ENCODE data around the gene SLC35F1.

SLC35F1 gene

GRCh38 chr6:118044275-118044674 lies 137.2 kb downstream of the SLC35F1 start:
- TF ChIP-seq, protein P1, sequence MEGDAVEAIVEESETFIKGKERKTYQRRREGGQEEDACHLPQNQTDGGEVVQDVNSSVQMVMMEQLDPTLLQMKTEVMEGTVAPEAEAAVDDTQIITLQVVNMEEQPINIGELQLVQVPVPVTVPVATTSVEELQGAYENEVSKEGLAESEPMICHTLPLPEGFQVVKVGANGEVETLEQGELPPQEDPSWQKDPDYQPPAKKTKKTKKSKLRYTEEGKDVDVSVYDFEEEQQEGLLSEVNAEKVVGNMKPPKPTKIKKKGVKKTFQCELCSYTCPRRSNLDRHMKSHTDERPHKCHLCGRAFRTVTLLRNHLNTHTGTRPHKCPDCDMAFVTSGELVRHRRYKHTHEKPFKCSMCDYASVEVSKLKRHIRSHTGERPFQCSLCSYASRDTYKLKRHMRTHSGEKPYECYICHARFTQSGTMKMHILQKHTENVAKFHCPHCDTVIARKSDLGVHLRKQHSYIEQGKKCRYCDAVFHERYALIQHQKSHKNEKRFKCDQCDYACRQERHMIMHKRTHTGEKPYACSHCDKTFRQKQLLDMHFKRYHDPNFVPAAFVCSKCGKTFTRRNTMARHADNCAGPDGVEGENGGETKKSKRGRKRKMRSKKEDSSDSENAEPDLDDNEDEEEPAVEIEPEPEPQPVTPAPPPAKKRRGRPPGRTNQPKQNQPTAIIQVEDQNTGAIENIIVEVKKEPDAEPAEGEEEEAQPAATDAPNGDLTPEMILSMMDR (IDR thresholded peaks at IDR 0.05; ENCODE audit: low read depth, low read length), result no peak
- H3K36me3 ChIP-seq, result no peaks in the 10 kb centered on the region
- H3K27me3 ChIP-seq (ENCODE audit: insufficient read depth, low read depth, severe bottlenecking), result no peaks in the 10 kb centered on the region
- no peak overlapping the region for H3K27ac ChIP-seq
- DNase-seq, result no peak
- H3K4me3 ChIP-seq (ENCODE audit: low read depth, low read length), result no peak overlapping the region
- no peaks in the 10 kb centered on the region for H3K9me3 ChIP-seq (ENCODE audit: severe bottlenecking)

- Histone ChIP-seq H3K27ac (no peak overlapping the region), H3K36me3 (no peaks in the 10 kb centered on the region), H3K27me3 (ENCODE audit: insufficient read depth, low read depth, severe bottlenecking) (no peaks in the 10 kb centered on the region), H3K9me3 (ENCODE audit: severe bottlenecking) (no peaks in the 10 kb centered on the region), H3K4me3 (ENCODE audit: low read depth, low read length) (no peak overlapping the region)
- TF ChIP-seq, protein P1 (IDR thresholded peaks at IDR 0.05; ENCODE audit: low read depth, low read length), result no peak
- no peak for DNase-seq
Measured at GRCh38 chr6:118054082-118054481, 147.0 kb downstream of the SLC35F1 start.

GRCh38 chr6:118061666-118062065 lies 154.6 kb downstream of the SLC35F1 start:
- TF ChIP-seq, protein P1 (IDR thresholded peaks at IDR 0.05; ENCODE audit: low read depth, low read length), result no peak
- Histone ChIP-seq H3K27me3 (ENCODE audit: insufficient read depth, low read depth, severe bottlenecking) (no peaks in the 10 kb centered on the region), H3K4me3 (ENCODE audit: low read depth, low read length) (no peak overlapping the region), H3K9me3 (ENCODE audit: severe bottlenecking) (no peaks in the 10 kb centered on the region), H3K36me3 (no peaks in the 10 kb centered on the region), H3K27ac (no peak overlapping the region)
- no peak for DNase-seq

GRCh38 chr6:118080547-118080946 lies 173.5 kb downstream of the SLC35F1 start:
- Histone ChIP-seq H3K9me3 (ENCODE audit: severe bottlenecking) (no peaks in the 10 kb centered on the region), H3K27me3 (ENCODE audit: insufficient read depth, low read depth, severe bottlenecking) (no peaks in the 10 kb centered on the region), H3K4me3 (ENCODE audit: low read depth, low read length) (no peak overlapping the region), H3K27ac (no peak overlapping the region), H3K36me3 (no peaks in the 10 kb centered on the region)
- no peak for DNase-seq
- TF ChIP-seq, protein P1 (IDR thresholded peaks at IDR 0.05; ENCODE audit: low read depth, low read length), result peak; percentile 35

DNA sequence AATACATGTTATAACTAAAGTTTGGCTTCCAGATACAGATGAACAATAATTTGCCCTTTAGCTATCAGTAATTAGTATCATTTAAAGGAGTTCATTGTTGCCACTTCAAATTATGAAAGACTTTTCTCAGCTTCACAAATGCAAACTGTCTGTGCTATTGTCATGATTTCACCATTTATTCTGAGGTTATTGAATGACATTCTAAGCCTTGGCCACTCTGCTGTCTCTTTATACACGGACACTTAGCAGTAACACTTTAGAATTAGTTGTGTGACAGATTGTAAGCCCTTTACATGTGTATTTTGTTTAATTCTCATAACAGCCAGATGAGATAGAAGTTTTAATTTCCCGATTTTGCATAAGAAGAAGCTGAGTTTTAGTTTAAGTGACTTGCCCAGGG lies 176.6 kb downstream of the SLC35F1 start:
- Histone ChIP-seq H3K36me3 (no peaks in the 10 kb centered on the region), H3K27ac (no peak overlapping the region), H3K9me3 (ENCODE audit: severe bottlenecking) (no peaks in the 10 kb centered on the region), H3K4me3 (ENCODE audit: low read depth, low read length) (no peak overlapping the region), H3K27me3 (ENCODE audit: insufficient read depth, low read depth, severe bottlenecking) (no peaks in the 10 kb centered on the region)
- DNase-seq, result no peak
- TF ChIP-seq, protein P1 (IDR thresholded peaks at IDR 0.05; ENCODE audit: low read depth, low read length), result no peak

DNA sequence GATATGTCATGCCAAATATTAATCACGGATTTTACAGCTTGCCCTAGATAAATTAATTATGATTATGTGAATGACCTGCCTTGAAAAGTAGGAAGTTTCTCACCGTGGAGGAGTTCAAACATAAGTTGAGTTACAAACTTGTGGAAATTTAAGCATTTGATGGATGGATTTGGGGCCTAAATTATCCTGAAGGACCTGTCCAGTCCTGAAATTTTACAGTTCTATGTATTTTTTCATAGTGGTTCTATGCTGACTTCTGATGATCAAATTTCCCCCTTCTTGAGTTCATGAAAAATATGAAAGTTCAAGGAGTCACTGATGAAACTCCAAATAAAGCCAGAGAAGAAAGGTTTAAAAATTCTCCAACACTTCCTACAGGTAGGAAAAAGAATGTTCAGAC lies 178.6 kb downstream of the SLC35F1 start:
- no peak for DNase-seq
- Histone ChIP-seq H3K36me3 (no peaks in the 10 kb centered on the region), H3K9me3 (ENCODE audit: severe bottlenecking) (no peaks in the 10 kb centered on the region), H3K27ac (no peak overlapping the region), H3K4me3 (ENCODE audit: low read depth, low read length) (no peak overlapping the region), H3K27me3 (ENCODE audit: insufficient read depth, low read depth, severe bottlenecking) (no peaks in the 10 kb centered on the region)
- TF ChIP-seq, protein P1 (IDR thresholded peaks at IDR 0.05; ENCODE audit: low read depth, low read length), result no peak

Measured in WERI-Rb-1 (cell line).